Panc1 (cell line): Measurements from ENCODE around the gene TIMM13. TPM values are rescaled to one million over a fixed set of nuclear protein-coding genes. Genes with fewer than 3 reads are reported as not detected.

Source experiments
- ATAC-seq: fragments of 200-7000 bp; cut with Tn5 transposase; 2 replicates; pipeline ENCODE4 v1.9.1; 2020; ENCODE audit warnings: mild to moderate bottlenecking, moderate library complexity
- BruUV-seq: library from RNA; stranded (reverse); fragments of 400-500 nt; replicated peaks from 2 replicates; lab custom pipeline; 2021; lab: Mats Ljungman, UMichigan
- CTCF ChIA-PET: fragments of 300-600 bp; sonication (Branson Sonifier 250); formaldehyde crosslinking; loops from one replicate; lab custom pipeline; 2022; ENCODE audit warnings: antibody characterized with exemption; lab: Charles Lee
- POLR2A ChIA-PET: fragments of 300-600 bp; sonication (Branson Sonifier 250); formaldehyde crosslinking; loops from one replicate; lab custom pipeline; 2022; ENCODE audit warnings: antibody characterized with exemption; lab: Charles Lee
- DNase-seq: peaks from one replicate; pipeline ENCODE4 v3.0.0-alpha.2; 2010; ENCODE audit warnings: low read depth, low spot score
- H3K27ac ChIP-seq: 2 replicates; pipeline ENCODE4 v1.5.1; 2011; ENCODE audit warnings: mild to moderate bottlenecking, low read length, inconsistent platforms
- H3K27me3 ChIP-seq: fragments of 200-500 bp; sonication (Bioruptor generic); 2 replicates; pipeline ENCODE4 v1.6.0; 2014; ENCODE audit warnings: low read length, inconsistent platforms; ENCODE audit not compliant: control insufficient read depth, insufficient read depth
- H3K36me3 ChIP-seq: fragments of 200-500 bp; sonication (Bioruptor generic); 2 replicates; pipeline ENCODE4 v1.5.1; 2014; ENCODE audit warnings: inconsistent platforms, mild to moderate bottlenecking, low read length, moderate library complexity; ENCODE audit not compliant: control insufficient read depth, insufficient read depth
- H3K4me1 ChIP-seq: 2 replicates; pipeline ENCODE4 v1.5.1; 2011; ENCODE audit warnings: inconsistent platforms, mild to moderate bottlenecking, low read length, moderate library complexity; ENCODE audit not compliant: control insufficient read depth, insufficient read depth
- H3K4me3 ChIP-seq, 2 experiments: 2 replicates each; pipeline ENCODE4 v1.5.1; 2011 to 2012; ENCODE audit warnings: low read depth in 2 of 2, low read length in 2 of 2, mild to moderate bottlenecking in 2 of 2, inconsistent platforms in 1 of 2, moderate library complexity in 1 of 2
- H3K9me3 ChIP-seq: fragments of 200-500 bp; sonication (Bioruptor generic); 2 replicates; pipeline ENCODE4 v1.5.1; 2014; ENCODE audit warnings: low read depth, mild to moderate bottlenecking, inconsistent platforms, low read length, moderate library complexity; ENCODE audit not compliant: control insufficient read depth, insufficient read depth
- CTCF ChIP-seq: fragments of 450-650 bp; IDR thresholded peaks from 2 replicates; pipeline ENCODE4 v1.5.1; 2017; ENCODE audit warnings: mild to moderate bottlenecking
- POLR2AphosphoS5 ChIP-seq: IDR thresholded peaks from 2 replicates; pipeline ENCODE4 v1.6.1; 2012; ENCODE audit warnings: mild to moderate bottlenecking, low read depth, low read length, moderate library complexity
- REST ChIP-seq, 2 experiments: IDR thresholded peaks; 2 replicates each; pipeline ENCODE4 v1.6.1; 2011 to 2012; ENCODE audit warnings: low read depth in 2 of 2, control low read depth in 1 of 2, low read length in 1 of 2, mild to moderate bottlenecking in 1 of 2, moderate library complexity in 1 of 2; ENCODE audit not compliant: insufficient read depth in 1 of 2
- SIN3A ChIP-seq: IDR thresholded peaks from 2 replicates; pipeline ENCODE4 v1.6.1; 2012; ENCODE audit warnings: low read depth, mild to moderate bottlenecking, low read length, moderate library complexity, borderline replicate concordance; ENCODE audit not compliant: insufficient read depth
- TCF7L2 ChIP-seq: IDR thresholded peaks from 2 replicates; pipeline ENCODE4 v1.6.1; 2011; ENCODE audit warnings: mild to moderate bottlenecking, low read depth, low read length, inconsistent platforms
- in situ Hi-C: cut with HindIII; loops from 2 replicates; pipeline ENCODE4 v1.10.0; 2016; ENCODE audit warnings: low sequenced_read_pairs, low pct_unique_long_range_greater_than_20kb
- intact Hi-C: fragments of 100-400 bp; cut with micrococcal nuclease; formaldehyde crosslinking; loops from one replicate; pipeline ENCODE4 v1.10.0; 2022; ENCODE audit not compliant: unreplicated experiment
- total RNA-seq: library from RNA; stranded (reverse); gene quantifications from one replicate; pipeline ENCODE4 v1.2.1, GENCODE V29; 2021; ENCODE audit not compliant: unreplicated experiment

The TIMM13 gene
- total RNA-seq, 1 experiment from 2014 or later: 128 TPM

- DNase-seq (no peak), ATAC-seq (no peak)
- POLR2A ChIA-PET: no interaction called here
- Histone ChIP-seq H3K27ac (no peak overlapping the region), H3K4me3 (no peak overlapping the region), H3K9me3 (no peaks in the 10 kb centered on the region), H3K36me3 (no peaks in the 10 kb centered on the region; the same call in 1 of the 2 replicates), H3K27me3 (no peaks in the 10 kb centered on the region), H3K4me1 (no peaks in the 10 kb centered on the region)
- CTCF ChIA-PET: interaction anchor here (0.7 kb wide), 1 partner anchor 8 kb away, joined by 4 read pairs; no protein-coding TSS in a partner anchor
- TF ChIP-seq TCF7L2: no peak
- no peak for TF ChIP-seq SIN3A
- no peak for TF ChIP-seq REST (IDR thresholded peaks at IDR 0.05; ENCODE audit: insufficient read depth in 1 of 2, low read depth in 2 of 2, low read length in 1 of 2)
- TF ChIP-seq CTCF: no peak
- no peak for TF ChIP-seq POLR2AphosphoS5
- BruUV-seq: no TSS peak
- intact Hi-C loops (no loop called here), in situ Hi-C loops (no loop called here)
Measured at GRCh38 chr19:2436384-2436783, 9.0 kb upstream of the TIMM13 start.

- H3K9me3 ChIP-seq: no peaks in the 10 kb centered on the region
- in situ Hi-C loops: no loop called here
- no peak for DNase-seq
- H3K27me3 ChIP-seq: no peaks in the 10 kb centered on the region
- H3K4me3 ChIP-seq: no peak overlapping the region
- intact Hi-C loops: no loop called here
- H3K36me3 ChIP-seq: no peaks in the 10 kb centered on the region; the same call in 1 of the 2 replicates
- no peak for ATAC-seq
- BruUV-seq: no TSS peak
- no peak for TF ChIP-seq SIN3A
- TF ChIP-seq CTCF: no peak
- TF ChIP-seq POLR2AphosphoS5: no peak
- TF ChIP-seq TCF7L2: no peak
- no peak for TF ChIP-seq REST (IDR thresholded peaks at IDR 0.05; ENCODE audit: insufficient read depth in 1 of 2, low read depth in 2 of 2, low read length in 1 of 2)
- POLR2A ChIA-PET: interaction anchor here (0.6 kb wide), 1 partner anchor 18 kb away, joined by 4 read pairs; no protein-coding TSS in a partner anchor
- H3K27ac ChIP-seq: no peak overlapping the region
- CTCF ChIA-PET: no interaction called here
- no peaks in the 10 kb centered on the region for H3K4me1 ChIP-seq
Measured at GRCh38 chr19:2434721-2435265, 7.4 kb upstream of the TIMM13 start.
